Measurements from ENCODE around the gene MARCO. TPM values are rescaled to one million over a fixed set of nuclear protein-coding genes. Genes with fewer than 3 reads are reported as not detected.

Gene MARCO
- total RNA-seq, 1 experiment from 2014 or later, result not detected

- H3K14ac ChIP-seq (ENCODE audit: insufficient read depth, low read length), result no peak overlapping the region; the same call in 1 of the 2 replicates
- no CpG with 5 or more reads among the region's 8 CpGs for WGBS (ENCODE audit: extremely low coverage, insufficient read length, low lambda C conversion rate)
- no peak overlapping the region for H4K91ac ChIP-seq (ENCODE audit: insufficient read length, low read depth, low read length)
- H4K20me1 ChIP-seq (ENCODE audit: control insufficient read depth, insufficient read depth, insufficient read length), result no peaks in the 10 kb centered on the region
- no peak overlapping the region for H4K5ac ChIP-seq (ENCODE audit: insufficient read length, low read depth, low read length)
- H2BK20ac ChIP-seq (ENCODE audit: low read depth, low read length, poor library complexity, severe bottlenecking), result no peak overlapping the region
- H3K9me3 ChIP-seq (ENCODE audit: control insufficient read depth, low read depth, low read length), result no peaks in the 10 kb centered on the region
- no peak overlapping the region for H3K9ac ChIP-seq (ENCODE audit: extremely low read depth, insufficient read length, low read length)
- H2AK5ac ChIP-seq (ENCODE audit: insufficient read length, low read length), result no peak overlapping the region
- no peaks in the 10 kb centered on the region for H3K79me2 ChIP-seq (ENCODE audit: insufficient read depth, low read length)
- Mint-ChIP-seq H3K4me1 (no peaks in the 10 kb centered on the region), H3K27me3 (ENCODE audit: low read depth) (peaks cover 17% of the 10 kb centered on the region), H3K4me3 (no peak overlapping the region), H3K9me3 (peaks cover 26 to 36% of the 10 kb centered on the region in 2 experiments), H3K27ac (no peak overlapping the region; a peak in 1 of 7 replicates), H3K36me3 (ENCODE audit: insufficient read depth in 1 of 3, low read depth in 3 of 3) (peaks cover 0 to 16% (median 0%) of the 10 kb centered on the region in 3 experiments; a peak in 2 of 7 replicates)
- H2BK5ac ChIP-seq (ENCODE audit: insufficient read length, low read length), result no peak overlapping the region
- no peak overlapping the region for H3K27ac ChIP-seq (ENCODE audit: insufficient read length, low read depth, low read length)
- H2BK12ac ChIP-seq (ENCODE audit: insufficient read length, low read depth, low read length), result no peak overlapping the region
- no peak overlapping the region for H2AFZ ChIP-seq (ENCODE audit: low read length)
- no peak overlapping the region for H2BK120ac ChIP-seq (ENCODE audit: low read depth, low read length, poor library complexity, severe bottlenecking)
- H3K79me1 ChIP-seq (ENCODE audit: insufficient read depth, low read depth, low read length, poor library complexity, severe bottlenecking), result no peaks in the 10 kb centered on the region
- no peak overlapping the region for H3K18ac ChIP-seq (ENCODE audit: insufficient read length, low read depth, low read length)
- H3T11ph ChIP-seq (ENCODE audit: low read length), result no peak overlapping the region
- H3K4ac ChIP-seq (ENCODE audit: low read depth, low read length), result no peak overlapping the region
- no peak overlapping the region for H3K56ac ChIP-seq (ENCODE audit: insufficient read length, low read depth, low read length)
- no peaks in the 10 kb centered on the region for H3K4me1 ChIP-seq (ENCODE audit: insufficient read depth, low read length)
- no peaks in the 10 kb centered on the region for H3K27me3 ChIP-seq (ENCODE audit: insufficient read depth, low read length)
- TF ChIP-seq CTCF (conservative IDR thresholded peaks at IDR 0.05), result no peak
- no peak overlapping the region for H3K23ac ChIP-seq (ENCODE audit: insufficient read length, low read depth, low read length)
- DNase-seq, result no peak
- H3K23me2 ChIP-seq (ENCODE audit: insufficient read length, low read depth, low read length, poor library complexity, severe bottlenecking), result no peaks in the 10 kb centered on the region
- H4K8ac ChIP-seq (replicated peaks; ENCODE audit: insufficient read length, low read depth, low read length), result no peak overlapping the region
- no peak overlapping the region for H3K4me2 ChIP-seq (ENCODE audit: insufficient read depth, insufficient read length, low read length)
- H2BK15ac ChIP-seq (ENCODE audit: low read depth, low read length), result no peak overlapping the region
These were observed 12.5 kb downstream of the MARCO start for GRCh38 chr2:118954297-118955060.
